Panc1 (cell line): ENCODE measurements around the gene CCL25.

ENCODE experiments used
- REST ChIP-seq, 2 experiments: IDR thresholded peaks; 2 replicates each; pipeline ENCODE4 v1.6.1; 2011 to 2012; ENCODE audit warnings: low read depth in 2 of 2, control low read depth in 1 of 2, low read length in 1 of 2, mild to moderate bottlenecking in 1 of 2, moderate library complexity in 1 of 2; ENCODE audit not compliant: insufficient read depth in 1 of 2
- TF ChIP-seq, protein P1 (sequence below): fragments of 450-650 bp; IDR thresholded peaks from 2 replicates; pipeline ENCODE4 v1.5.1; 2017; ENCODE audit warnings: mild to moderate bottlenecking

DNA sequence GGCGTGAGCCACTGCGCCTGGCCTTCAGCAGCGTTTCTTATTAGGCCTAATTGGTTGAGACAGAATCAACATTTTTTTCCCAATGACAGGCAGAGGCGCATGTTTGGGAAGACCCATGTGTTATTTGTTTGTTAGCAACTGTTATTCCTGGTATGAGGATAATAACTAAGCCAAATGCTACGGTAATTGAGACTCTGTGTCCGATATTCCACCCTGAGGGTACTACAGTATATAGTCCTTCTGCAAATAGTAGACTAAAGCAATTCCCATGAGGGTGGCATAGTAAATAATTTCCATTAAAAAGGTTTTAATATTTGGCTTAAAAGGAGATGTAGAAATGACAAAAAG lies 18.4 kb upstream of the CCL25 start:
- TF ChIP-seq, protein P1, sequence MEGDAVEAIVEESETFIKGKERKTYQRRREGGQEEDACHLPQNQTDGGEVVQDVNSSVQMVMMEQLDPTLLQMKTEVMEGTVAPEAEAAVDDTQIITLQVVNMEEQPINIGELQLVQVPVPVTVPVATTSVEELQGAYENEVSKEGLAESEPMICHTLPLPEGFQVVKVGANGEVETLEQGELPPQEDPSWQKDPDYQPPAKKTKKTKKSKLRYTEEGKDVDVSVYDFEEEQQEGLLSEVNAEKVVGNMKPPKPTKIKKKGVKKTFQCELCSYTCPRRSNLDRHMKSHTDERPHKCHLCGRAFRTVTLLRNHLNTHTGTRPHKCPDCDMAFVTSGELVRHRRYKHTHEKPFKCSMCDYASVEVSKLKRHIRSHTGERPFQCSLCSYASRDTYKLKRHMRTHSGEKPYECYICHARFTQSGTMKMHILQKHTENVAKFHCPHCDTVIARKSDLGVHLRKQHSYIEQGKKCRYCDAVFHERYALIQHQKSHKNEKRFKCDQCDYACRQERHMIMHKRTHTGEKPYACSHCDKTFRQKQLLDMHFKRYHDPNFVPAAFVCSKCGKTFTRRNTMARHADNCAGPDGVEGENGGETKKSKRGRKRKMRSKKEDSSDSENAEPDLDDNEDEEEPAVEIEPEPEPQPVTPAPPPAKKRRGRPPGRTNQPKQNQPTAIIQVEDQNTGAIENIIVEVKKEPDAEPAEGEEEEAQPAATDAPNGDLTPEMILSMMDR = no peak
- no peak for TF ChIP-seq REST (IDR thresholded peaks at IDR 0.05; ENCODE audit: insufficient read depth in 1 of 2, low read depth in 2 of 2, low read length in 1 of 2)
